ENCODE data around the gene ARMC7. TPM values are rescaled to one million over a fixed set of nuclear protein-coding genes. Genes with fewer than 3 reads are reported as not detected.

The ARMC7 gene
- polyA plus RNA-seq, 2 donors = 6.3 to 7.0 TPM

GRCh38 chr17:75077072-75077495 lies 32.7 kb upstream of the ARMC7 start:
- Histone ChIP-seq H3K27me3 (ENCODE audit: control insufficient read depth in 1 of 2, insufficient read depth in 2 of 2, low read length in 2 of 2) (no peaks in the 10 kb centered on the region), H3K36me3 (ENCODE audit: control insufficient read depth in 2 of 2, insufficient read depth in 2 of 2, low read length in 1 of 2) (no peaks in the 10 kb centered on the region), H3K4me3 (ENCODE audit: low read depth in 1 of 2, low read length in 2 of 2) (peak overlapping the region; percentile 13 to 44), H3K9me3 (ENCODE audit: control insufficient read depth in 2 of 2, insufficient read depth in 1 of 2, low read depth in 1 of 2, low read length in 1 of 2) (no peaks in the 10 kb centered on the region), H3K27ac (ENCODE audit: low read depth in 2 of 2, low read length in 1 of 2) (peak overlapping the region in 1 of 2 donors; percentile 60), H3K4me1 (ENCODE audit: control insufficient read depth in 2 of 2, insufficient read depth in 2 of 2, low read length in 1 of 2) (peaks cover 0 to 14% of the 10 kb centered on the region in 2 donors)
- 29 to 43% methylated on average over 30 of the region's 30 CpGs for WGBS, 2 donors

GRCh38 chr17:75077496-75078283 lies 32.1 kb upstream of the ARMC7 start:
- H3K4me3 ChIP-seq (ENCODE audit: low read depth in 1 of 2, low read length in 2 of 2) = peak overlapping the region; percentile 13 to 44
- WGBS, 2 donors = 11% methylated on average over 50 to 53 of the region's 53 CpGs

GRCh38 chr17:75078284-75079022 lies 31.3 kb upstream of the ARMC7 start:
- H3K4me3 ChIP-seq (ENCODE audit: low read depth in 1 of 2, low read length in 2 of 2) = no peak overlapping the region
- H3K27ac ChIP-seq (ENCODE audit: low read depth in 2 of 2, low read length in 1 of 2) = peak overlapping the region in 1 of 2 donors; percentile 42
- H3K36me3 ChIP-seq (ENCODE audit: control insufficient read depth in 2 of 2, insufficient read depth in 2 of 2, low read length in 1 of 2) = no peaks in the 10 kb centered on the region

More at GRCh38 chr17:75077496-75078283, 32.1 kb upstream of the ARMC7 start:
- no peaks in the 10 kb centered on the region for H3K9me3 ChIP-seq (ENCODE audit: control insufficient read depth in 2 of 2, insufficient read depth in 1 of 2, low read depth in 1 of 2, low read length in 1 of 2)
- H3K27ac ChIP-seq (ENCODE audit: low read depth in 2 of 2, low read length in 1 of 2) = peak overlapping the region; percentile 52 to 60
- H3K36me3 ChIP-seq (ENCODE audit: control insufficient read depth in 2 of 2, insufficient read depth in 2 of 2, low read length in 1 of 2) = no peaks in the 10 kb centered on the region
- no peaks in the 10 kb centered on the region for H3K27me3 ChIP-seq (ENCODE audit: control insufficient read depth in 1 of 2, insufficient read depth in 2 of 2, low read length in 2 of 2)
- H3K4me1 ChIP-seq (ENCODE audit: control insufficient read depth in 2 of 2, insufficient read depth in 2 of 2, low read length in 1 of 2) = peaks cover 0 to 14% of the 10 kb centered on the region in 2 donors

GRCh38 chr17:75079023-75079373 lies 30.8 kb upstream of the ARMC7 start:
- Histone ChIP-seq H3K4me1 (ENCODE audit: control insufficient read depth in 2 of 2, insufficient read depth in 2 of 2, low read length in 1 of 2) (peaks cover 0 to 14% of the 10 kb centered on the region in 2 donors), H3K27me3 (ENCODE audit: control insufficient read depth in 1 of 2, insufficient read depth in 2 of 2, low read length in 2 of 2) (no peaks in the 10 kb centered on the region), H3K27ac (ENCODE audit: low read depth in 2 of 2, low read length in 1 of 2) (no peak overlapping the region), H3K36me3 (ENCODE audit: control insufficient read depth in 2 of 2, insufficient read depth in 2 of 2, low read length in 1 of 2) (no peaks in the 10 kb centered on the region), H3K9me3 (ENCODE audit: control insufficient read depth in 2 of 2, insufficient read depth in 1 of 2, low read depth in 1 of 2, low read length in 1 of 2) (no peaks in the 10 kb centered on the region), H3K4me3 (ENCODE audit: low read depth in 1 of 2, low read length in 2 of 2) (no peak overlapping the region)
- 56 to 70% methylated on average over 8 of the region's 8 CpGs for WGBS, 2 donors

More at GRCh38 chr17:75078284-75079022, 31.3 kb upstream of the ARMC7 start:
- Histone ChIP-seq H3K27me3 (ENCODE audit: control insufficient read depth in 1 of 2, insufficient read depth in 2 of 2, low read length in 2 of 2) (no peaks in the 10 kb centered on the region), H3K9me3 (ENCODE audit: control insufficient read depth in 2 of 2, insufficient read depth in 1 of 2, low read depth in 1 of 2, low read length in 1 of 2) (no peaks in the 10 kb centered on the region), H3K4me1 (ENCODE audit: control insufficient read depth in 2 of 2, insufficient read depth in 2 of 2, low read length in 1 of 2) (peaks cover 0 to 14% of the 10 kb centered on the region in 2 donors)
- 54 to 55% methylated on average over 17 of the region's 17 CpGs for WGBS, 2 donors

- 78 to 80% methylated on average over 13 of the region's 13 CpGs for WGBS, 2 donors
- Histone ChIP-seq H3K36me3 (ENCODE audit: control insufficient read depth in 2 of 2, insufficient read depth in 2 of 2, low read length in 1 of 2) (no peaks in the 10 kb centered on the region), H3K4me1 (ENCODE audit: control insufficient read depth in 2 of 2, insufficient read depth in 2 of 2, low read length in 1 of 2) (peaks cover 0 to 16% of the 10 kb centered on the region in 2 donors), H3K4me3 (ENCODE audit: low read depth in 1 of 2, low read length in 2 of 2) (no peak overlapping the region), H3K9me3 (ENCODE audit: control insufficient read depth in 2 of 2, insufficient read depth in 1 of 2, low read depth in 1 of 2, low read length in 1 of 2) (no peaks in the 10 kb centered on the region), H3K27me3 (ENCODE audit: control insufficient read depth in 1 of 2, insufficient read depth in 2 of 2, low read length in 2 of 2) (no peaks in the 10 kb centered on the region), H3K27ac (ENCODE audit: low read depth in 2 of 2, low read length in 1 of 2) (no peak overlapping the region)
Observed at GRCh38 chr17:75081611-75082540, 27.9 kb upstream of the ARMC7 start.

GRCh38 chr17:75082683-75083082 lies 27.1 kb upstream of the ARMC7 start:
- WGBS, 2 donors = 79 to 83% methylated on average over 6 of the region's 6 CpGs
- Histone ChIP-seq H3K36me3 (ENCODE audit: control insufficient read depth in 2 of 2, insufficient read depth in 2 of 2, low read length in 1 of 2) (no peaks in the 10 kb centered on the region), H3K4me1 (ENCODE audit: control insufficient read depth in 2 of 2, insufficient read depth in 2 of 2, low read length in 1 of 2) (peaks cover 3 to 15% of the 10 kb centered on the region in 2 donors), H3K27ac (ENCODE audit: low read depth in 2 of 2, low read length in 1 of 2) (no peak overlapping the region), H3K9me3 (ENCODE audit: control insufficient read depth in 2 of 2, insufficient read depth in 1 of 2, low read depth in 1 of 2, low read length in 1 of 2) (no peaks in the 10 kb centered on the region), H3K4me3 (ENCODE audit: low read depth in 1 of 2, low read length in 2 of 2) (no peak overlapping the region), H3K27me3 (ENCODE audit: control insufficient read depth in 1 of 2, insufficient read depth in 2 of 2, low read length in 2 of 2) (no peaks in the 10 kb centered on the region)

- no peaks in the 10 kb centered on the region for H3K9me3 ChIP-seq (ENCODE audit: control insufficient read depth in 2 of 2, insufficient read depth in 1 of 2, low read depth in 1 of 2, low read length in 1 of 2)
- no peaks in the 10 kb centered on the region for H3K36me3 ChIP-seq (ENCODE audit: control insufficient read depth in 2 of 2, insufficient read depth in 2 of 2, low read length in 1 of 2)
- peaks cover 3 to 15% of the 10 kb centered on the region in 2 donors for H3K4me1 ChIP-seq (ENCODE audit: control insufficient read depth in 2 of 2, insufficient read depth in 2 of 2, low read length in 1 of 2)
- no peaks in the 10 kb centered on the region for H3K27me3 ChIP-seq (ENCODE audit: control insufficient read depth in 1 of 2, insufficient read depth in 2 of 2, low read length in 2 of 2)
- H3K27ac ChIP-seq (ENCODE audit: low read depth in 2 of 2, low read length in 1 of 2) = no peak overlapping the region
- H3K4me3 ChIP-seq (ENCODE audit: low read depth in 1 of 2, low read length in 2 of 2) = no peak overlapping the region
- WGBS, 2 donors = 58 to 61% methylated on average over 14 of the region's 14 CpGs
Observed at GRCh38 chr17:75084039-75084660, 25.6 kb upstream of the ARMC7 start.

- Histone ChIP-seq H3K9me3 (ENCODE audit: control insufficient read depth in 2 of 2, insufficient read depth in 1 of 2, low read depth in 1 of 2, low read length in 1 of 2) (no peaks in the 10 kb centered on the region), H3K4me3 (ENCODE audit: low read depth in 1 of 2, low read length in 2 of 2) (no peak overlapping the region), H3K4me1 (ENCODE audit: control insufficient read depth in 2 of 2, insufficient read depth in 2 of 2, low read length in 1 of 2) (peaks cover 3 to 28% of the 10 kb centered on the region in 2 donors), H3K27ac (ENCODE audit: low read depth in 2 of 2, low read length in 1 of 2) (peak overlapping the region; percentile 2 to 72), H3K27me3 (ENCODE audit: control insufficient read depth in 1 of 2, insufficient read depth in 2 of 2, low read length in 2 of 2) (no peaks in the 10 kb centered on the region), H3K36me3 (ENCODE audit: control insufficient read depth in 2 of 2, insufficient read depth in 2 of 2, low read length in 1 of 2) (no peaks in the 10 kb centered on the region)
- WGBS, 2 donors = 62 to 68% methylated on average over 15 of the region's 15 CpGs
Observed at GRCh38 chr17:75086496-75087181, 23.1 kb upstream of the ARMC7 start.

Data from esophagus (tissue), 2 donors.